Choroid plexus epithelial cell (primary cell): Measurements from ENCODE around the gene LAD1.
A peak's percentile ranks its signal among the peaks of the same experiment; 100 is the strongest.

ENCODE experiments used
- DNase-seq: peaks from one replicate; pipeline ENCODE4 v3.0.0-alpha.2; 2010; ENCODE audit warnings: low read depth
- H3K4me3 ChIP-seq: 2 replicates; pipeline ENCODE4 v1.5.1; 2011; ENCODE audit warnings: low read depth, mild to moderate bottlenecking, control low read depth, low read length, moderate library complexity
- TF ChIP-seq, protein P1 (sequence below): conservative IDR thresholded peaks from 2 replicates; pipeline ENCODE4 v1.5.1; 2011; ENCODE audit warnings: low read depth, mild to moderate bottlenecking, control low read depth, inconsistent platforms, low read length, moderate library complexity

Gene LAD1

DNA sequence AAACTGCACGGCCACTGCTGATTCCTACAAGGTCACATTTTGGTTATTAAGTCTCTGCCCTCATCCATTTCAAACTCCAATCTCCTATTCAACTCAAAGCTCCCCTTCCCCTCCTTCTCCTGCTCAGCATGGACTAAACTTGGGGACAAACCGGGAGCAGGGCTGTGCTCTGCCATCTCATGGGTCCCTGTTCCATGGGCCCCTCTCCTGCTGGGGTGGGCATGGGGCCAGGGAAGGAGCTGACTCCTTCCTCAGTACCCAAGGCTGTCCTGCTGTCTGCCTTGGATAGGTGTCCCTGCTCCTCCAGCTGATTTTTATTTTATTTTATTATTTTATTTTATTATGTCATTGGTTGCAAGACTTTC lies 48.8 kb downstream of the LAD1 start:
- DNase-seq, result no peak
- no peak overlapping the region for H3K4me3 ChIP-seq
- TF ChIP-seq, protein P1, sequence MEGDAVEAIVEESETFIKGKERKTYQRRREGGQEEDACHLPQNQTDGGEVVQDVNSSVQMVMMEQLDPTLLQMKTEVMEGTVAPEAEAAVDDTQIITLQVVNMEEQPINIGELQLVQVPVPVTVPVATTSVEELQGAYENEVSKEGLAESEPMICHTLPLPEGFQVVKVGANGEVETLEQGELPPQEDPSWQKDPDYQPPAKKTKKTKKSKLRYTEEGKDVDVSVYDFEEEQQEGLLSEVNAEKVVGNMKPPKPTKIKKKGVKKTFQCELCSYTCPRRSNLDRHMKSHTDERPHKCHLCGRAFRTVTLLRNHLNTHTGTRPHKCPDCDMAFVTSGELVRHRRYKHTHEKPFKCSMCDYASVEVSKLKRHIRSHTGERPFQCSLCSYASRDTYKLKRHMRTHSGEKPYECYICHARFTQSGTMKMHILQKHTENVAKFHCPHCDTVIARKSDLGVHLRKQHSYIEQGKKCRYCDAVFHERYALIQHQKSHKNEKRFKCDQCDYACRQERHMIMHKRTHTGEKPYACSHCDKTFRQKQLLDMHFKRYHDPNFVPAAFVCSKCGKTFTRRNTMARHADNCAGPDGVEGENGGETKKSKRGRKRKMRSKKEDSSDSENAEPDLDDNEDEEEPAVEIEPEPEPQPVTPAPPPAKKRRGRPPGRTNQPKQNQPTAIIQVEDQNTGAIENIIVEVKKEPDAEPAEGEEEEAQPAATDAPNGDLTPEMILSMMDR, result no peak

DNA sequence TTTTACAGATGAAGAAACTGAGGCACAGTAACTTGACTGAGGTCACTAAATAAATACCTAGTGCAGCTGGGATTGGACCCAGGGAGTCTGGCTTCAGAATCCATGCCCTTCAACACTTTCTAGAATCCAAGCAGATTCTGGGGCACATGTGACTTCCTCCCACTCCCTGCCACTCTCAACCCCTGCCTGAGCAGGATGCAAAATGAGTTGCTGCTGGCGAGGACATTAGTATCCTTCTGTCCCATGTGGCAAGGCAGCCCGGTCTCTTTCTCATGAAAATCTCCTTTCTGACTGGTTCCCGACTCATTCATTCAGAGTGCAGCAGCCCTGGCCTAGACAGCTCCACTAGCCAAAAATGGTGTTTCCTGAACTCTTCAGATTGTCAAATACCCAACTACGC lies 50.0 kb downstream of the LAD1 start:
- no peak for DNase-seq
- H3K4me3 ChIP-seq, result no peak overlapping the region
- TF ChIP-seq, protein P1, result no peak

DNA sequence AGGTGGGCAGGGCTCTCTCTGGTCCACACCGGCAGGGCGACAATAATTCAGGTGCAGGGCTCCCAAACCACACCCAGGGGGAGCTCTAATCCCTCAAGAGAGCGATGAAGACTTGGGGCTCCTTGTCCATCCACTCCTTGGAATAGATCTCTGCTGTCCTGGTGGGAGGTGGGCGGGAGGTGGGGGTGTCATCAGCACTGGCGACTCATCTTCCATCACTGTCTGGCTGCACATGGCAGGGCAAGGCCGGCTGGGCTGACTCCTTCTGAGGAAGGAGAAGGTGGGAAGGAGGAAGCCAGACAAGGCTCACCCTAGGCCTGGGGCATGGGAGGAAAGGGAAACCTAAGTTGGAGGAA lies 50.9 kb downstream of the LAD1 start:
- TF ChIP-seq, protein P1, result peak; percentile 85
- DNase-seq, result peak; percentile 74
- H3K4me3 ChIP-seq, result no peak overlapping the region

DNA sequence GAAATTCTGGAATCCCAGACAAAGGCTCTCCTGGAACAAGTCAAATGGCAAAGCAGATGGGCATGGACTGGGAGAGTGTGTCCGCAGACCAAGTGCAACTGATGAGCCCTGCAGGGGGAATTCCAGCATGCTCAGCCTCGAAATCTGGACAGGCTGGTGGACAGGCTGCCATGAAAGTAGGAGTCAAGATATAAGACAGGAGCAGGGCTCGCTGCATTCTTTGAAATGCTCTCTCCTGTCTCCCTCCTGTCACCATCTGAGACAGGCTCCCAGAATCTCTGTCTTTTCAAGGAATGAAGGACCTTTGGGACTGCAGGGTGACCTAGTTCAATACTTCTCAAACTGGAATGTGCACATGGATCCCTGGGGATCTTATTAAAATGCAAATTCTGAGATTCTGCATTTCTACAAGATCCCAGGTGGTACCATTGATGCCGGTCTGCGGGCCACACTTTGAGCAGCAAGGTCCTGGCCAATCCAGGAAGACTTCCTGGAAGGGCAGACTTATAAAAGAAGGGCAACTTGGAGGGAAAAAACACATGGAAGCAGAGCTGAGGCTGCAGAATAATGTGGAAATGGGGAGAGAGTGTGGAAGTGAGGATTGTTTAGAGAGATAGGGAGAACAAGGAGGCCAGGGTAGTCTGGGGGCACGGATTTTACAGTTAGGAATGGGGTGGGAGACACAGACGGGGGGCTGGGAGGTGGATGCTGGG lies 51.5 kb downstream of the LAD1 start:
- DNase-seq, result no peak
- H3K4me3 ChIP-seq, result no peak overlapping the region
- TF ChIP-seq, protein P1, result no peak

DNA sequence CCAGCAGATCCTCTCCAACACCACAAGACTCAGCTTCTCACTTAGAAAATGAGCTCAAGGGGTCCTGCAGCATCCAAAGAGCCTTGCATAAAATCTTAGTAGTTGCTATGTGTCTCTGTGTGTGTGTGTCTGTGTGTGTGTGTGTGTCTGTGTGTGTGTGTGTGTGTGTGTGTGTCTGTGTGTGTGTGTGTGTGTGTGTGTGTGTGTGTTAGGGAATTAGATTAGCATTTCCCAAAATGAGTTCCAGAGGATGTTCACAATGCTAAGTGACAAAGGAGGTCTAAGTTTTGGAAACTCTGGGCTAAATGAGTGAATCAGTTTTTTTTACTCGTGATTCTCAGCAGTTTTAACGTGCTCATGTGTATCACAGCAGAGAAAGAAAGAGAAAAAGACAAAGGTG lies 52.1 kb downstream of the LAD1 start:
- no peak for DNase-seq
- TF ChIP-seq, protein P1, result no peak
- H3K4me3 ChIP-seq, result no peak overlapping the region

DNA sequence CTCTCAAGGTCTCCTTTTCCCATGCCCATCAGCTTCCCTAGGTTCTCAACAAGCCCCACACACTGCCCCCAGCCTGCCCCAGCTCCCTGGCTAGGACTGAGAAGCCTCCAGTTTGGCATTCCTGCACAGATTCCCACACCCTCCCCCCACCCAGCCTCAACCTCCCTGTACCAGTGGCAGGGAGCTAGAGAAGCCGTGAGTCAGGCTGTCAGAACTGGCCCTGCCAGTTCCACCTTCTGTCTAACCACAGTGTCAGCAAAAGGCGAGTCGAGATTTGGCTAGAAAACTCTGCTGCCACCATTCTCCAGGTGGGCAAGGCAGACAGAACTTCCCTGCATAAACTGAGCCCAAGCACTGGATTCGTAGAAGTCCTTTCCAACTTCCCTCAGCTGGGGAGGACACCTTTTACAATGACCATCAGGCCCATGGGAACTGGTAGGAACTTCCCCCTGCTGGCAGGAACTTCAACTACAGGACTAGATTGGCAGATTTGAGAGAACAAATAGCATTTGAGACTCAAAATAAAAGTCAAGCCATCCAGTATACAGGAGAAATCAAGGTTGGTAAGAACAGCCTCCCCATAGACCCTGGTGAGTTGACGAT lies 52.7 kb downstream of the LAD1 start:
- TF ChIP-seq, protein P1, result peak; percentile 84
- H3K4me3 ChIP-seq, result no peak overlapping the region
- peak; percentile 79 for DNase-seq

DNA sequence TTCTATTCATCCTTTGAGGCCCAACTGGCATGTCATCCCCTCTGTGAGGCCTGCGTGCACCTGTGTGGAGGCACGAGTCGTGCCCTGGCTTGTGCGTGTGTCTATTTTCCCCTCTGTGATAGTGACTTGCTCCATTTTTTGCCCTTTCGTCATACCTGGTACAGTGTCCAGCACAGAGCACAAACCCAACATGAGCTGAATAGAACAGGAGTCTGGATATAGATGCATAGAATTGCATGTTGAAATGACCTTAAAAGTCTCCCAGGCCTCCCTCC lies 54.1 kb downstream of the LAD1 start:
- no peak overlapping the region for H3K4me3 ChIP-seq
- TF ChIP-seq, protein P1, result no peak
- DNase-seq, result no peak
